Measurements from ENCODE around the gene PARL.

PARL gene

GRCh38 chr3:183884427-183885296 lies at the start of gene PARL:
Gene PARL, minus strand, starts transcription at chr3:183884880. Its CDS starts 34 bp downstream, at chr3:183884846.
- peak; percentile 97 for DNase-seq

GRCh38 chr3:183933160-183933559 lies 48.5 kb upstream of the PARL start:
- no peak for DNase-seq

- no peak for DNase-seq
Measured at GRCh38 chr3:183931881-183932280, 47.2 kb upstream of the PARL start.

- DNase-seq = no peak
Measured at GRCh38 chr3:183930086-183930485, 45.4 kb upstream of the PARL start.

- no peak for DNase-seq
Measured at GRCh38 chr3:183927059-183927458, 42.4 kb upstream of the PARL start.

- DNase-seq = no peak
Measured at GRCh38 chr3:183924956-183925355, 40.3 kb upstream of the PARL start.

GRCh38 chr3:183924543-183924942 lies 39.9 kb upstream of the PARL start:
- DNase-seq = no peak

- DNase-seq = no peak
Measured at GRCh38 chr3:183922421-183922820, 37.7 kb upstream of the PARL start.

GRCh38 chr3:183921096-183921495 lies 36.4 kb upstream of the PARL start:
- DNase-seq = no peak

GRCh38 chr3:183920416-183920815 lies 35.7 kb upstream of the PARL start:
- no peak for DNase-seq

- no peak for DNase-seq
Measured at GRCh38 chr3:183918178-183918577, 33.5 kb upstream of the PARL start.

- no peak for DNase-seq
Measured at GRCh38 chr3:183917776-183918175, 33.1 kb upstream of the PARL start.

- DNase-seq = no peak
Measured at GRCh38 chr3:183914856-183915255, 30.2 kb upstream of the PARL start.

GRCh38 chr3:183913580-183913920 lies 28.9 kb upstream of the PARL start:
- DNase-seq = no peak

GRCh38 chr3:183912895-183913579 lies 28.4 kb upstream of the PARL start:
- peak; percentile 72 for DNase-seq

GRCh38 chr3:183911763-183912506 lies 27.3 kb upstream of the PARL start:
- peak; percentile 66 for DNase-seq

GRCh38 chr3:183911087-183911486 lies 26.4 kb upstream of the PARL start:
- DNase-seq = no peak

GRCh38 chr3:183909030-183909600 lies 24.4 kb upstream of the PARL start:
- DNase-seq = no peak

- no peak for DNase-seq
Measured at GRCh38 chr3:183907911-183908331, 23.2 kb upstream of the PARL start.

- no peak for DNase-seq
Measured at GRCh38 chr3:183907176-183907575, 22.5 kb upstream of the PARL start.

- no peak for DNase-seq
Measured at GRCh38 chr3:183906234-183906921, 21.7 kb upstream of the PARL start.
